ENCODE results near the gene RPS18. TPM values are rescaled to one million over a fixed set of nuclear protein-coding genes. Genes with fewer than 3 reads are reported as not detected.
"Not testable (repeated sequence)": the region's sequence is repeated elsewhere in the genome, so short reads cannot be mapped to it uniquely, and the experiment has no call there.

Gene RPS18
- polyA plus RNA-seq, 4 donors = 2,947 to 6,778 (median 4,959) TPM

GRCh38 chr6:33278810-33279209 lies 6.9 kb downstream of the RPS18 start:
- Histone ChIP-seq H3K4me3 (ENCODE audit: low read depth in 1 of 3, low read length in 3 of 3) (no peak overlapping the region), H3K27me3 (ENCODE audit: control insufficient read depth in 3 of 3, insufficient read depth in 3 of 3, low read length in 3 of 3) (no peaks in the 10 kb centered on the region), H3K9me3 (ENCODE audit: control insufficient read depth in 2 of 2, insufficient read depth in 1 of 2, low read depth in 1 of 2, low read length in 1 of 2) (no peaks in the 10 kb centered on the region), H3K4me1 (ENCODE audit: control insufficient read depth in 3 of 3, insufficient read depth in 2 of 3, low read depth in 1 of 3, low read length in 2 of 3) (peaks cover 0 to 37% (median 0%) of the 10 kb centered on the region in 3 donors), H3K27ac (ENCODE audit: low read depth in 1 of 3, low read length in 2 of 3) (no peak overlapping the region), H3K36me3 (ENCODE audit: control insufficient read depth in 3 of 3, insufficient read depth in 2 of 3, low read depth in 1 of 3, low read length in 3 of 3) (peaks cover 4 to 88% (median 8%) of the 10 kb centered on the region in 3 donors)
- DNase-seq (no peak), FAIRE-seq (no peak)
- 84 to 92% (median 91%) methylated on average over 3 of the region's 3 CpGs for WGBS, 3 donors

- H3K27me3 ChIP-seq (ENCODE audit: control insufficient read depth in 3 of 3, insufficient read depth in 3 of 3, low read length in 3 of 3) = no peaks in the 10 kb centered on the region
- 67 to 78% (median 76%) methylated on average over 13 of the region's 13 CpGs for WGBS, 3 donors
- FAIRE-seq = no peak
- H3K4me1 ChIP-seq (ENCODE audit: control insufficient read depth in 3 of 3, insufficient read depth in 2 of 3, low read depth in 1 of 3, low read length in 2 of 3) = peaks cover 0 to 32% (median 0%) of the 10 kb centered on the region in 3 donors
- no peak for DNase-seq
- no peak overlapping the region for H3K4me3 ChIP-seq (ENCODE audit: low read depth in 1 of 3, low read length in 3 of 3)
- H3K36me3 ChIP-seq (ENCODE audit: control insufficient read depth in 3 of 3, insufficient read depth in 2 of 3, low read depth in 1 of 3, low read length in 3 of 3) = peaks cover 4 to 88% (median 11%) of the 10 kb centered on the region in 3 donors
- no peaks in the 10 kb centered on the region for H3K9me3 ChIP-seq (ENCODE audit: control insufficient read depth in 2 of 2, insufficient read depth in 1 of 2, low read depth in 1 of 2, low read length in 1 of 2)
- H3K27ac ChIP-seq (ENCODE audit: low read depth in 1 of 3, low read length in 2 of 3) = no peak overlapping the region
Measured at GRCh38 chr6:33279257-33279695, 7.4 kb downstream of the RPS18 start.

- DNase-seq = peak; percentile 38 to 66
- H3K27ac ChIP-seq (ENCODE audit: low read depth in 1 of 3, low read length in 2 of 3) = peak overlapping the region in 1 of 3 donors; percentile 13
- FAIRE-seq = no peak
- H3K36me3 ChIP-seq (ENCODE audit: control insufficient read depth in 3 of 3, insufficient read depth in 2 of 3, low read depth in 1 of 3, low read length in 3 of 3) = peaks cover 4 to 86% (median 11%) of the 10 kb centered on the region in 3 donors
- H3K27me3 ChIP-seq (ENCODE audit: control insufficient read depth in 3 of 3, insufficient read depth in 3 of 3, low read length in 3 of 3) = no peaks in the 10 kb centered on the region
- WGBS, 3 donors = 64 to 67% (median 65%) methylated on average over 4 to 5 of the region's 5 CpGs
- H3K4me3 ChIP-seq (ENCODE audit: low read depth in 1 of 3, low read length in 3 of 3) = no peak overlapping the region
- no peaks in the 10 kb centered on the region for H3K9me3 ChIP-seq (ENCODE audit: control insufficient read depth in 2 of 2, insufficient read depth in 1 of 2, low read depth in 1 of 2, low read length in 1 of 2)
- peaks cover 0 to 25% (median 0%) of the 10 kb centered on the region in 3 donors for H3K4me1 ChIP-seq (ENCODE audit: control insufficient read depth in 3 of 3, insufficient read depth in 2 of 3, low read depth in 1 of 3, low read length in 2 of 3)
Measured at GRCh38 chr6:33279971-33280511, 8.2 kb downstream of the RPS18 start.

GRCh38 chr6:33280539-33280938 lies 8.7 kb downstream of the RPS18 start:
- DNase-seq (no peak), FAIRE-seq (no peak)
- H3K4me3 ChIP-seq (ENCODE audit: low read depth in 1 of 3, low read length in 3 of 3) = no peak overlapping the region
- H3K36me3 ChIP-seq (ENCODE audit: control insufficient read depth in 3 of 3, insufficient read depth in 2 of 3, low read depth in 1 of 3, low read length in 3 of 3) = peaks cover 4 to 86% (median 11%) of the 10 kb centered on the region in 3 donors
- H3K27ac ChIP-seq (ENCODE audit: low read depth in 1 of 3, low read length in 2 of 3) = peak overlapping the region in 1 of 3 donors; percentile 13
- no peaks in the 10 kb centered on the region for H3K27me3 ChIP-seq (ENCODE audit: control insufficient read depth in 3 of 3, insufficient read depth in 3 of 3, low read length in 3 of 3)
- 88 to 94% (median 88%) methylated on average over 6 of the region's 6 CpGs for WGBS, 3 donors
- H3K4me1 ChIP-seq (ENCODE audit: control insufficient read depth in 3 of 3, insufficient read depth in 2 of 3, low read depth in 1 of 3, low read length in 2 of 3) = peaks cover 0 to 20% (median 0%) of the 10 kb centered on the region in 3 donors
- no peaks in the 10 kb centered on the region for H3K9me3 ChIP-seq (ENCODE audit: control insufficient read depth in 2 of 2, insufficient read depth in 1 of 2, low read depth in 1 of 2, low read length in 1 of 2)

- FAIRE-seq; H3K27me3 ChIP-seq (ENCODE audit: control insufficient read depth in 3 of 3, insufficient read depth in 3 of 3, low read length in 3 of 3); H3K4me3 ChIP-seq (ENCODE audit: low read depth in 1 of 3, low read length in 3 of 3); H3K27ac ChIP-seq (ENCODE audit: low read depth in 1 of 3, low read length in 2 of 3); DNase-seq; H3K9me3 ChIP-seq (ENCODE audit: control insufficient read depth in 2 of 2, insufficient read depth in 1 of 2, low read depth in 1 of 2, low read length in 1 of 2): not testable (repeated sequence)
- Histone ChIP-seq H3K36me3 (ENCODE audit: control insufficient read depth in 3 of 3, insufficient read depth in 2 of 3, low read depth in 1 of 3, low read length in 3 of 3) (peaks cover 0 to 63% (median 4%) of the 10 kb centered on the region in 3 donors), H3K4me1 (ENCODE audit: control insufficient read depth in 3 of 3, insufficient read depth in 2 of 3, low read depth in 1 of 3, low read length in 2 of 3) (peaks cover 2 to 15% (median 8%) of the 10 kb centered on the region in 3 donors)
- WGBS, 3 donors = 89 to 92% (median 92%) methylated on average over 4 of the region's 4 CpGs
Measured at GRCh38 chr6:33285214-33285613, 13.3 kb downstream of the RPS18 start.

GRCh38 chr6:33286946-33287914 lies 15.4 kb downstream of the RPS18 start:
- Histone ChIP-seq H3K4me1 (ENCODE audit: control insufficient read depth in 3 of 3, insufficient read depth in 2 of 3, low read depth in 1 of 3, low read length in 2 of 3) (peaks cover 3 to 17% (median 11%) of the 10 kb centered on the region in 3 donors), H3K36me3 (ENCODE audit: control insufficient read depth in 3 of 3, insufficient read depth in 2 of 3, low read depth in 1 of 3, low read length in 3 of 3) (peaks cover 0 to 53% (median 4%) of the 10 kb centered on the region in 3 donors), H3K27ac (ENCODE audit: low read depth in 1 of 3, low read length in 2 of 3) (no peak overlapping the region), H3K27me3 (ENCODE audit: control insufficient read depth in 3 of 3, insufficient read depth in 3 of 3, low read length in 3 of 3) (no peaks in the 10 kb centered on the region), H3K9me3 (ENCODE audit: control insufficient read depth in 2 of 2, insufficient read depth in 1 of 2, low read depth in 1 of 2, low read length in 1 of 2) (no peaks in the 10 kb centered on the region), H3K4me3 (ENCODE audit: low read depth in 1 of 3, low read length in 3 of 3) (no peak overlapping the region)
- FAIRE-seq (no peak), DNase-seq (no peak)
- 93 to 95% (median 94%) methylated on average over 22 of the region's 22 CpGs for WGBS, 3 donors

- H3K27ac ChIP-seq (ENCODE audit: low read depth in 1 of 3, low read length in 2 of 3) = peak overlapping the region in 1 of 3 donors; percentile 41
- no peaks in the 10 kb centered on the region for H3K27me3 ChIP-seq (ENCODE audit: control insufficient read depth in 3 of 3, insufficient read depth in 3 of 3, low read length in 3 of 3)
- H3K9me3 ChIP-seq (ENCODE audit: control insufficient read depth in 2 of 2, insufficient read depth in 1 of 2, low read depth in 1 of 2, low read length in 1 of 2) = no peaks in the 10 kb centered on the region
- no peak for DNase-seq
- 8 to 11% (median 9%) methylated on average over 21 of the region's 21 CpGs for WGBS, 3 donors
- peaks cover 0 to 50% (median 4%) of the 10 kb centered on the region in 3 donors for H3K36me3 ChIP-seq (ENCODE audit: control insufficient read depth in 3 of 3, insufficient read depth in 2 of 3, low read depth in 1 of 3, low read length in 3 of 3)
- H3K4me1 ChIP-seq (ENCODE audit: control insufficient read depth in 3 of 3, insufficient read depth in 2 of 3, low read depth in 1 of 3, low read length in 2 of 3) = peaks cover 3 to 17% (median 11%) of the 10 kb centered on the region in 3 donors
- H3K4me3 ChIP-seq (ENCODE audit: low read depth in 1 of 3, low read length in 3 of 3) = peak overlapping the region; percentile 61 to 68 (median 67)
- no peak for FAIRE-seq
Measured at GRCh38 chr6:33288141-33288920, 16.5 kb downstream of the RPS18 start.
